Lower lobe of right lung (tissue), 2 donors: ENCODE results near the gene HAUS3. TPM values are rescaled to one million over a fixed set of nuclear protein-coding genes. Genes with fewer than 3 reads are reported as not detected.

ENCODE experiments used
- ATAC-seq, 2 donors: fragments of 200-7000 bp; cut with Tn5 transposase; one replicate each; pipeline ENCODE4 v1.9.1; 2020 to 2022; ENCODE audit warnings: mild to moderate bottlenecking in 2 of 2, moderate library complexity in 2 of 2
- DNase-seq: peaks from one replicate; pipeline ENCODE4 v3.0.0-alpha.2; 2020
- H3K27ac ChIP-seq: fragments of 200-600 bp; one replicate; pipeline ENCODE4 v1.8.0; 2022
- H3K27me3 ChIP-seq: fragments of 200-600 bp; one replicate; pipeline ENCODE4 v1.8.0; 2022; ENCODE audit warnings: low read depth
- H3K36me3 ChIP-seq: fragments of 200-600 bp; one replicate; pipeline ENCODE4 v1.8.0; 2022; ENCODE audit warnings: mild to moderate bottlenecking
- H3K4me1 ChIP-seq: fragments of 200-600 bp; one replicate; pipeline ENCODE4 v1.8.0; 2022
- H3K4me3 ChIP-seq: fragments of 200-600 bp; one replicate; pipeline ENCODE4 v1.8.0; 2022; ENCODE audit warnings: mild to moderate bottlenecking
- H3K9me3 ChIP-seq: fragments of 200-600 bp; one replicate; pipeline ENCODE4 v1.8.0; 2022
- CTCF ChIP-seq: fragments of 200-600 bp; IDR thresholded peaks from one replicate; pipeline ENCODE4 v1.8.0; 2022; ENCODE audit warnings: antibody characterized with exemption, mild to moderate bottlenecking
- intact Hi-C: fragments of 100-400 bp; cut with DNase I; formaldehyde crosslinking; loops from one replicate; pipeline ENCODE4 v1.11.0; 2022
- total RNA-seq: library from RNA; stranded (reverse); fragmentation: NEBNext Ultra II Directional; extraction: Animal tissue kit (Norgen Biotek cat#: 25700); gene quantifications from one replicate; pipeline ENCODE4 v1.2.1, GENCODE V29; 2021
- donor health status: DM: no; HTN: yes; CAD: no; lungs with severe emphysema.

HAUS3 gene
- total RNA-seq, 1 donor from 2014 or later = 12.3 TPM

DNA sequence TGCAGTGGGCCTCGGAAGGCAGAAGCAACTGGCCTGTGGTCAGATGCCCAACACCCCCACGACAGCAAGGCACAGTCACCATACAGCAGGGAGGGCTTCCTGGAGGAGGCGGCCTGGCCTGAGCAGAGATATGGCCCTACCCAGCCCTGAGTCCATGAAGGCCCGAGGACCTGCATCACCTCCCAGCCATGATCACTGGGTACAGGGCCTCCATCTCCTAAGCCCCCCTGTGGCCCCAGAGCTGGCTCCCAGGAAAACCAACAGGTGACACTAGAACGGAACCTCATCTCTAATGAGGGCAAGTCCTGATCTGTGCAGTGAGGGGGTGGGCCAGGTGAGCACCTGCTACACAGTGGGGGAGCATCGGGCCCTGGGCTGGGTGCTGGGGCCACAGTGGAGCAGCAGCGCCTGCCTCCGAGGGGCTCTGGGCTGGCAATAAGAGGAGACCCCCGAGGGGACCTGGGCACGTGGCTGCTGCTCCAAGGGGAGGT is 46.2 kb upstream of the HAUS3 start:
- TF ChIP-seq CTCF = no peak
- peak; percentile 29 for DNase-seq
- no peaks in the 10 kb centered on the region for H3K27me3 ChIP-seq
- no peak for ATAC-seq
- no peaks in the 10 kb centered on the region for H3K9me3 ChIP-seq
- H3K4me1 ChIP-seq = peaks cover 5% of the 10 kb centered on the region
- H3K36me3 ChIP-seq = no peaks in the 10 kb centered on the region
- H3K4me3 ChIP-seq = no peak overlapping the region
- no peak overlapping the region for H3K27ac ChIP-seq
- intact Hi-C loops = no loop called here

DNA sequence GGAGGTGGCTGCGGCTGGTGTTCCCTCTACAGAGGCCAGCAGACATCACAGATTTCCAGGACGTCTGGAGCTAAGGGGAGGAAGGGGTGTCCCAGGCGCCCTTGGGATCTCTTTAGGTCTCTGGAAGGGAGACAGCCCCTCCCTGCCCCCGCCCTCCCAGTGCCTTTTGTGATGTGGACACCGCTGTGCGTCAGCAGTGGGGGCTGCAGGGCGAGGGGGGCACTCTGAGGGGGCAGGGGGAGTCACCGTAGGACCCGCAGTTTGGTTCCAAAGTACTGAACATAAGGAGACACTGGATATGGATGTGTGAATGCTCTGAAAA is 45.6 kb upstream of the HAUS3 start:
- DNase-seq = peak; percentile 35
- ATAC-seq = no peak
- intact Hi-C loops = no loop called here

GRCh38 chr4:2286904-2287593 is 45.1 kb upstream of the HAUS3 start:
- ATAC-seq (no peak), DNase-seq (no peak)
- Histone ChIP-seq H3K36me3 (no peaks in the 10 kb centered on the region), H3K4me3 (no peak overlapping the region), H3K9me3 (no peaks in the 10 kb centered on the region), H3K27me3 (no peaks in the 10 kb centered on the region), H3K27ac (no peak overlapping the region), H3K4me1 (peaks cover 5% of the 10 kb centered on the region)
- intact Hi-C loops = no loop called here
- no peak for TF ChIP-seq CTCF

More for the DNA sequence above, 45.6 kb upstream of the HAUS3 start:
- no peak for TF ChIP-seq CTCF
- Histone ChIP-seq H3K4me3 (no peak overlapping the region), H3K9me3 (no peaks in the 10 kb centered on the region), H3K4me1 (peaks cover 5% of the 10 kb centered on the region), H3K27me3 (no peaks in the 10 kb centered on the region), H3K27ac (no peak overlapping the region), H3K36me3 (no peaks in the 10 kb centered on the region)

GRCh38 chr4:2285613-2286381 is 43.9 kb upstream of the HAUS3 start:
- no peak for ATAC-seq
- peak; percentile 39 for DNase-seq

More at GRCh38 chr4:2285613-2286381, 43.9 kb upstream of the HAUS3 start:
- H3K27ac ChIP-seq = no peak overlapping the region
- no peak for TF ChIP-seq CTCF
- intact Hi-C loops = no loop called here
- H3K4me3 ChIP-seq = no peak overlapping the region
- no peaks in the 10 kb centered on the region for H3K36me3 ChIP-seq
- peaks cover 4% of the 10 kb centered on the region for H3K4me1 ChIP-seq
- H3K9me3 ChIP-seq = no peaks in the 10 kb centered on the region
- H3K27me3 ChIP-seq = no peaks in the 10 kb centered on the region
